GM12878 (cell line): ENCODE data around the gene CHRND. TPM values are rescaled to one million over a fixed set of nuclear protein-coding genes. Genes with fewer than 3 reads are reported as not detected.

Experiments
- ATAC-seq: fragments of 200-7000 bp; cut with Tn5 transposase; 3 replicates; pipeline ENCODE4 v1.9.1; 2020; ENCODE audit warnings: mild to moderate bottlenecking, moderate library complexity
- BruUV-seq: library from RNA; stranded (reverse); fragments of 400-500 nt; replicated peaks from 2 replicates; lab custom pipeline; 2021; lab: Mats Ljungman, UMichigan
- CTCF ChIA-PET: fragments of 300-600 bp; sonication (Branson Sonifier 250); formaldehyde crosslinking; extraction: SDS; loops from one replicate; lab custom pipeline; 2021; ENCODE audit warnings: inconsistent platforms; lab: Yijun Ruan, JAX
- POLR2A ChIA-PET: fragments of 350-600 bp; formaldehyde crosslinking; extraction: SDS; loops from one replicate; lab custom pipeline; 2021; ENCODE audit warnings: inconsistent platforms; lab: Charles Lee
- RAD21 ChIA-PET: fragments of 300-600 bp; sonication (Branson Sonifier 250); formaldehyde crosslinking; loops from one replicate; lab custom pipeline; 2023; ENCODE audit warnings: antibody characterized with exemption; ENCODE audit not compliant: unreplicated experiment; lab: Charles Lee
- SMC1A ChIA-PET: fragments of 300-600 bp; sonication (Branson Sonifier 250); formaldehyde crosslinking; loops from one replicate; lab custom pipeline; 2023; ENCODE audit not compliant: unreplicated experiment, uncharacterized antibody; lab: Charles Lee
- DNase-seq: peaks from one replicate; pipeline ENCODE4 v3.0.0-alpha.2; 2011; ENCODE audit warnings: low read depth, low spot score
- FAIRE-seq: peaks from 3 replicates; lab custom pipeline; 2011; peaks lifted over from hg19 to GRCh38; lab: Jason Lieb, UNC
- H2AFZ ChIP-seq: 2 replicates; pipeline ENCODE4 v1.6.0; 2011; ENCODE audit warnings: low read depth, low read length, control low read depth; ENCODE audit not compliant: control insufficient read depth
- H3K27ac ChIP-seq: 2 replicates; pipeline ENCODE4 v1.5.1; 2011; ENCODE audit warnings: control low read depth; ENCODE audit not compliant: control insufficient read depth, insufficient read depth
- H3K27me3 ChIP-seq, 2 experiments: replicated peaks in 1 of 2; 2 replicates each; pipeline versions ENCODE4 v1.6.0 to v1.6.1; 2011; ENCODE audit warnings: low read length in 1 of 2; ENCODE audit not compliant: control insufficient read depth in 2 of 2, insufficient read depth in 2 of 2
- H3K36me3 ChIP-seq, 2 experiments: 2 replicates each; pipeline ENCODE4 v1.5.1; 2011; ENCODE audit warnings: low read length in 1 of 2; ENCODE audit not compliant: control insufficient read depth in 2 of 2, insufficient read depth in 2 of 2
- H3K4me1 ChIP-seq: 2 replicates; pipeline ENCODE4 v1.6.1; 2011; ENCODE audit warnings: mild to moderate bottlenecking, low read length, moderate library complexity, mixed read lengths; ENCODE audit not compliant: control insufficient read depth, insufficient read depth
- H3K4me2 ChIP-seq: 2 replicates; pipeline ENCODE4 v1.6.0; 2011; ENCODE audit warnings: control low read depth; ENCODE audit not compliant: control insufficient read depth, insufficient read depth
- H3K4me3 ChIP-seq: fragments of 200-600 bp; sonication (generic); 2 replicates; pipeline ENCODE4 v1.5.1; 2016
- H3K79me2 ChIP-seq: 2 replicates; pipeline ENCODE4 v1.6.0; 2011; ENCODE audit warnings: low read length; ENCODE audit not compliant: control insufficient read depth, insufficient read depth
- H3K9ac ChIP-seq: 2 replicates; pipeline ENCODE4 v1.8.0; 2011; ENCODE audit warnings: low read length, control low read depth, mixed read lengths; ENCODE audit not compliant: control insufficient read depth, insufficient read depth
- H3K9me3 ChIP-seq: replicated peaks from 3 replicates; pipeline ENCODE4 v1.5.1; 2011; ENCODE audit warnings: mild to moderate bottlenecking, low read length; ENCODE audit not compliant: control insufficient read depth, insufficient read depth
- H4K20me1 ChIP-seq: 2 replicates; pipeline ENCODE4 v1.6.0; 2011; ENCODE audit not compliant: control insufficient read depth, insufficient read depth
- ASH2L ChIP-seq: fragments of 300-600, 200-600 bp; sonication (generic); IDR thresholded peaks from 2 replicates; pipeline ENCODE4 v1.6.1; 2017; ENCODE audit warnings: low read depth, mild to moderate bottlenecking, borderline replicate concordance
- CTCF ChIP-seq, 3 experiments: IDR thresholded peaks in 2 of 3; conservative IDR thresholded peaks in 1 of 3; 2 replicates each; pipeline ENCODE4 v1.5.1; 2011; ENCODE audit warnings: low read depth in 3 of 3, low read length in 3 of 3, mild to moderate bottlenecking in 3 of 3, control low read depth in 2 of 3, moderate library complexity in 2 of 3, inconsistent platforms in 1 of 3, mixed read lengths in 1 of 3; ENCODE audit not compliant: control insufficient read depth in 2 of 3, insufficient read depth in 1 of 3; ENCODE audit errors: extremely low read depth in 1 of 3
- E4F1 ChIP-seq: fragments of 450-650 bp; IDR thresholded peaks from 2 replicates; pipeline ENCODE4 v1.6.1; 2018; ENCODE audit warnings: borderline replicate concordance, mild to moderate bottlenecking; ENCODE audit not compliant: partially characterized antibody
- ESRRA ChIP-seq: IDR thresholded peaks from 2 replicates; pipeline ENCODE4 v1.6.1; 2012; ENCODE audit warnings: mild to moderate bottlenecking, low read length, improper control_type of control experiment
- FOXK2 ChIP-seq: fragments of 450-650 bp; IDR thresholded peaks from 2 replicates; pipeline ENCODE4 v1.6.1; 2017; ENCODE audit warnings: mild to moderate bottlenecking, moderate library complexity
- FOXM1 ChIP-seq: IDR thresholded peaks from 2 replicates; pipeline ENCODE4 v1.6.1; 2012; ENCODE audit warnings: low read depth, mild to moderate bottlenecking, inconsistent platforms, low read length, moderate library complexity
- NFYB ChIP-seq: IDR thresholded peaks from 2 replicates; pipeline ENCODE4 v1.6.1; 2011; ENCODE audit warnings: low read depth, mild to moderate bottlenecking, low read length, improper control_type of control experiment, moderate library complexity; ENCODE audit not compliant: insufficient read depth
- NR2C2 ChIP-seq: IDR thresholded peaks from 2 replicates; pipeline ENCODE4 v1.6.1; 2011; ENCODE audit warnings: borderline replicate concordance, low read depth; ENCODE audit not compliant: control insufficient read depth, insufficient read length
- POU2F2 ChIP-seq: IDR thresholded peaks from 3 replicates; pipeline ENCODE4 v1.6.1; 2011; ENCODE audit warnings: low read depth, mild to moderate bottlenecking, low read length, borderline replicate concordance
- PRDM15 ChIP-seq: fragments of 450-650 bp; formaldehyde crosslinking; IDR thresholded peaks from 2 replicates; pipeline ENCODE4 v1.4.0; 2020; ENCODE audit warnings: mild to moderate bottlenecking, moderate library complexity
- RFX5 ChIP-seq: IDR thresholded peaks from 2 replicates; pipeline ENCODE4 v1.6.1; 2011; ENCODE audit warnings: low read depth, low read length, improper control_type of control experiment
- YBX1 ChIP-seq: fragments of 450-650 bp; IDR thresholded peaks from 2 replicates; pipeline ENCODE4 v1.6.1; 2016; ENCODE audit warnings: antibody characterized with exemption
- ZZZ3 ChIP-seq: IDR thresholded peaks from 2 replicates; pipeline ENCODE4 v1.6.1; 2011; ENCODE audit warnings: low read depth; ENCODE audit not compliant: control insufficient read depth, insufficient read length
- WGBS: methylation state at CpG from one replicate; pipeline ENCODE4 v1.1.6; 2016; ENCODE audit warnings: low lambda C conversion rate; ENCODE audit not compliant: insufficient replicate concordance, insufficient coverage; ENCODE audit errors: missing lambda C conversion rate; 5-methylcytosine and 5-hydroxymethylcytosine counted together
- in situ Hi-C: fragments of 300-500 bp; cut with MboI; formaldehyde crosslinking; loops from 9 replicates; pipeline ENCODE4 v1.14.3; 2018; ENCODE audit warnings: mixed read lengths
- intact Hi-C: fragments of 100-400 bp; cut with micrococcal nuclease; formaldehyde crosslinking; loops from one replicate; pipeline ENCODE4 v1.14.2; 2022; ENCODE audit not compliant: unreplicated experiment
- polyA plus RNA-seq, 11 experiments: library from polyadenylated mRNA; depleted of rRNA in 4 of 11; unstranded in 6 of 11; stranded (reverse) in 5 of 11; fragments of >200 nt; fragmentation: Nextera tagmentation in 4 of 11; fragmentation: Illumina TruSeq in 1 of 11; extraction: Ambion mirVana in 4 of 11; extraction: Trizol in 1 of 11; gene quantifications; 1 replicate in 1 of 11; 2 replicates in 10 of 11; pipeline versions ENCODE4 v1.2.1 to v1.2.3, GENCODE V29; 2011 to 2016; ENCODE audit warnings: inconsistent platforms in 2 of 11, missing spikeins in 2 of 11, low read depth in 1 of 11
- total RNA-seq, 4 experiments: library from RNA; depleted of rRNA in 3 of 4; stranded (reverse); fragments of >200 nt in 3 of 4; fragmentation: Illumina TruSeq in 1 of 4; extraction: Trizol in 1 of 4; gene quantifications; 2 replicates each; pipeline versions ENCODE4 v1.2.1 to v1.2.3, GENCODE V29; 2013 to 2021

Gene CHRND
- total and polyA plus RNA-seq, 10 of the 15 experiments (the other 5 are each of a cell fraction or from before 2014, with no cell fraction given) = not detected

GRCh38 chr2:232527905-232528470 is 2.0 kb downstream of the CHRND start (continued):
- TF ChIP-seq NR2C2 (no peak), RFX5 (no peak), ZZZ3 (no peak), ASH2L (no peak), CTCF (IDR thresholded peaks at IDR 0.05 in 2 of 3, conservative IDR thresholded peaks at IDR 0.05 in 1 of 3; ENCODE audit: control insufficient read depth in 2 of 3, extremely low read depth in 1 of 3, insufficient read depth in 1 of 3, low read depth in 3 of 3, low read length in 3 of 3) (no peak), POU2F2 (no peak), FOXK2 (no peak)

GRCh38 chr2:232528746-232529460 is 2.9 kb downstream of the CHRND start:
- 15% methylated on average over 11 of the region's 11 CpGs for WGBS
- CTCF ChIA-PET = no interaction called here
- H3K36me3 ChIP-seq = no peaks in the 10 kb centered on the region
- SMC1A ChIA-PET = no interaction called here
- no peaks in the 10 kb centered on the region for H3K9me3 ChIP-seq
- FAIRE-seq (no peak), ATAC-seq (no peak; the same call in 2 of the 3 replicates), DNase-seq (no peak)
- POLR2A ChIA-PET = no interaction called here
- no peaks in the 10 kb centered on the region; a peak in 1 of 4 replicates for H3K27me3 ChIP-seq
- RAD21 ChIA-PET = no interaction called here
- H3K4me2 ChIP-seq = no peak overlapping the region
- no peaks in the 10 kb centered on the region for H4K20me1 ChIP-seq
- no TSS peak for BruUV-seq
- in situ Hi-C loops (no loop called here), intact Hi-C loops (no loop called here)
- no peak overlapping the region for H3K27ac ChIP-seq
- no peak overlapping the region for H2AFZ ChIP-seq
- H3K9ac ChIP-seq = no peak overlapping the region
- no peak overlapping the region for H3K4me3 ChIP-seq
- no peaks in the 10 kb centered on the region for H3K79me2 ChIP-seq
- no peaks in the 10 kb centered on the region for H3K4me1 ChIP-seq
- TF ChIP-seq FOXM1 = no peak
- TF ChIP-seq ASH2L = no peak
- no peak for TF ChIP-seq NFYB
- no peak for TF ChIP-seq YBX1
- TF ChIP-seq ESRRA = no peak
- no peak for TF ChIP-seq PRDM15 (CRISPR knock-in tag)
- TF ChIP-seq E4F1 = no peak
